K562 treated with DMSO at 1 percent for 4 hours (cell line): ENCODE data around the gene DKK2. TPM values are rescaled to one million over a fixed set of nuclear protein-coding genes. Genes with fewer than 3 reads are reported as not detected.

ENCODE experiments used
- total RNA-seq: library from RNA; unstranded; fragments of 300-600 nt; gene quantifications from 2 replicates; pipeline ENCODE4 v1.2.3, GENCODE V29; 2022; ENCODE audit not compliant: insufficient read depth

The DKK2 gene, protein sequence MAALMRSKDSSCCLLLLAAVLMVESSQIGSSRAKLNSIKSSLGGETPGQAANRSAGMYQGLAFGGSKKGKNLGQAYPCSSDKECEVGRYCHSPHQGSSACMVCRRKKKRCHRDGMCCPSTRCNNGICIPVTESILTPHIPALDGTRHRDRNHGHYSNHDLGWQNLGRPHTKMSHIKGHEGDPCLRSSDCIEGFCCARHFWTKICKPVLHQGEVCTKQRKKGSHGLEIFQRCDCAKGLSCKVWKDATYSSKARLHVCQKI
- not detected in 2 replicates for total RNA-seq

DNA sequence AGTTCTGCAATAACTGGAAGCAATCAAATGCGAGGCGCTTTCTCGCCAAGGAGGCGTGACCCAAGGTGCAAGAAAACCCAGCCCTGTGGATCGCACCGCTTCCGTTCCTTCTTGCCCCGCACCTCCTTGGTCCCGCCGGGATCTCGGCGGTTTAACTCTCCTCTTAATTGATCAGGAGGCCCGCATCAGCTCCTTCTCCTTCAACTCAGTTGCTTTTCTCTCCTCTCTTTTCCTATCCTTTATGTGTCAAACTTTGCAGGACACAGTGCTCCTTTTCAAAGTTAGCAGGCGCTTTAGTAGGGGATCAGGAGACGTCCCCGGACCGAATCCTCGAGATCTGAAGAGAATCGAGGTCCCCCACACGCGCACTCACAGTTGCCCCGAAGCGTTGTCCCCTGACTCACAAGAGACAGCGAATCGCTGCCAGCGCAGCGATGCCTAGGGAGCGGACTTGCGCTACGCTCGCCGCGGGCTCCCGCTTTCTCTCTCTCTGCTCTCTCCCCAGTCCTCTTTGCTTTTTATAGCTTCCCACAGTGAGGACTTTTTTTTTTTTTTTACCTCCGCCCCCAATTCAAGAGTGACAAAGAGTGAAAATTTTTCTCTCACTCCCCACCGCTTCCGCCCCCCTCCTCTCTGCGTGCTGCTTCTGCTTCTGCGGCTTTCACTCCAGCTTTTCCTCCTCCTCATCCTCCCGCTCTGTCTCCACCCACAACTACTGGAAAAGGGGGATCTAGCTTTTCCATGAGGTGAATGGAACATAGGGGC is at the start of gene DKK2:
Gene DKK2 (minus strand): TSS at position 495 of the 765 bp plus-strand sequence. CDS start 722 bp downstream, outside the sequence.

